DOHH2 (cell line): ENCODE data around the gene TBATA.

ENCODE experiments used
- CTCF ChIP-seq: fragments of 200-600 bp; sonication (generic); IDR thresholded peaks from one replicate; pipeline ENCODE4 v1.5.1; 2014; ENCODE audit warnings: antibody characterized with exemption, mild to moderate bottlenecking, low read depth, low read length; ENCODE audit not compliant: poor library complexity, severe bottlenecking
- EZH2phosphoT487 ChIP-seq: fragments of 200-600 bp; sonication (generic); IDR thresholded peaks from 2 replicates; pipeline ENCODE4 v1.6.1; 2017; ENCODE audit warnings: borderline replicate concordance, mild to moderate bottlenecking, antibody characterized with exemption, low read length, moderate library complexity, mixed read lengths

DNA sequence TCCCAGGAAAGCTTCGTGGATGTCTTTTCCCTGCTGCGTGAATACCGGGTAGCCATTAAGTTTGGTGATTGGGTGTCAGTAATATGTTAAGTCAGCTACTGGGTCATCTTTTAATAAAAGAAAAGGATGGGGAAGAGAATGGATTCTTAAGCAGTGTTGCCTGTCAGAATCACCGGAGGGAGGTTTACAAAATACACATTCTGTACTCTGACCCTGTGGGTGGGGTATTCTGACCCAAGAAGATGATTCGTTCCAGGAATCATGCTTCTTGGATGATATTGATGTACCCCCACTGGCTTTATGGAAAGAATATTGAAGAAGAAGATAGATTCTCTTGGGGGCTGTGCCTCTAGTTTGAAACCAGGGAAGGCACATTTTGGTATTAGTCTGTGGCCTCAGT is 48.8 kb upstream of the TBATA start:
- TF ChIP-seq CTCF (no peak), EZH2phosphoT487 (no peak)
